GM18505 (cell line): ENCODE data around the gene LHB.
"Not testable (repeated sequence)": the region's sequence is repeated elsewhere in the genome, so short reads cannot be mapped to it uniquely, and the experiment has no call there.

Source experiments
- ATAC-seq: cut with Tn5 transposase; IDR thresholded peaks from one replicate; pipeline ENCODE4 v1.9.1; 2021; ENCODE audit not compliant: unreplicated experiment
- POLR2A ChIP-seq: IDR thresholded peaks from 4 replicates; pipeline ENCODE4 v1.6.1; 2011; ENCODE audit warnings: borderline replicate concordance; ENCODE audit not compliant: insufficient read depth, insufficient read length; ENCODE audit errors: extremely low read depth

LHB gene

DNA sequence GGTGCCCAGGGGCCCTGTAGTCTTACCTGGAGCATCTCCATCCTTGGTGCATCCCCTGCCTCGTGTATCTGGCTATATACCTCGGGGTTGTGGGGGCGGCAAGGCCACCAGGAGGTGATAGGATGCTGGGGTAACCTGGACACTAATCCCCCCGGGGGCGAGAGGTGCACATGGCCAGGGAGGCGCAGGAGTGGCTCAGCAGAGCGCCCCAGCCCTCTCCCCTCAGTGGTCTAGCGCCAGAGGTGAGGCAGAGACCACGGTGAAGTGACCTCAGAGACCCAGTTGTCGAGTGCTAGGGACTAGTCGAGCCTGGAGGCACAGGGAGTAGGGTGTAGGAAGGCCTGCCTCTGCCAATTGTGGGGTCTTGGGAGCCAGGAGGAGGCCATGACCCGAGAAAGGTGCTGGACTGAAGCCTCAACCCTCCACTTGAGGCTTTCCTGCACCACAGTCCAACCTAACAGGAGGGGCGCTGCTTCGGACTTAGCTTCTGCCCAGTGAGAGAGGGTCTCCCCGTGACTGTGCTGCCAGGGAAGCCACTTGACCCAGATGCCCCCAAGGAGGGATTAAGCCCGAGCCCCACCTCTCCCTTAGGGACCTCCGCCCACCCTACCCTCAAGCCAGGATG lies at the start of gene LHB:
Gene LHB, minus strand, starts transcription at position 51 of the 625 bp plus-strand sequence. Its CDS starts 10 bp downstream, at position 41.
- TF ChIP-seq POLR2A: no peak
- ATAC-seq: no peak

DNA sequence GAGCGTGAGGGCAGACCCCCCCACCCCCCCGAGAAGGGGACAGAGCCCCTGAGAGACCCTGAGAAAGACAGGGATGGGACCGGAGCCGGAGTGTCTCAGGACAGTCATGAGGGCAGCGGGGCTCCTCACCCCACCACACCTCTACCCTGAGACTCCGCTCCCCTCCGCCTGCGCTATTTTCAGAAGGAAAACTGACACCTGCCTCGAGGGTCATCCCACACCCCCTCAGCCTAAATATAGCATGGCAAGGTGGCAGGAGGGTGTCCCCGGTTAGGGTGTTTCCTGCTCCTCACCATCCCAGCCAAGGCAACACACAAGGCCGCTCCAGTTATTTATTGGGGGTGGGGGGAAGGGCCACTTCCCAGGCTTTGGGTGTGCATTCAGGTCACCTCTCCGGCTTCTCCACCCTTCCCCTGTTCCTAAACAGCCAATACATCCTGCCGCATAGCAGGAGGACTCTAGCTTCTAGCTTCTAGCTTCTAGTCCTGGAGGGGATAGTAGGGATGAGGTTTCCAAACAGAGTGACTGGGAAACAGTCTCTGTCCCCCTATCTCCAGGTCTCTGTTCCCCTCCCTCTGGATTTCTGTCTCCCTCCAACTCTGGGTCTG lies 49.1 kb upstream of the LHB start:
- no peak for ATAC-seq
- TF ChIP-seq POLR2A: no peak

DNA sequence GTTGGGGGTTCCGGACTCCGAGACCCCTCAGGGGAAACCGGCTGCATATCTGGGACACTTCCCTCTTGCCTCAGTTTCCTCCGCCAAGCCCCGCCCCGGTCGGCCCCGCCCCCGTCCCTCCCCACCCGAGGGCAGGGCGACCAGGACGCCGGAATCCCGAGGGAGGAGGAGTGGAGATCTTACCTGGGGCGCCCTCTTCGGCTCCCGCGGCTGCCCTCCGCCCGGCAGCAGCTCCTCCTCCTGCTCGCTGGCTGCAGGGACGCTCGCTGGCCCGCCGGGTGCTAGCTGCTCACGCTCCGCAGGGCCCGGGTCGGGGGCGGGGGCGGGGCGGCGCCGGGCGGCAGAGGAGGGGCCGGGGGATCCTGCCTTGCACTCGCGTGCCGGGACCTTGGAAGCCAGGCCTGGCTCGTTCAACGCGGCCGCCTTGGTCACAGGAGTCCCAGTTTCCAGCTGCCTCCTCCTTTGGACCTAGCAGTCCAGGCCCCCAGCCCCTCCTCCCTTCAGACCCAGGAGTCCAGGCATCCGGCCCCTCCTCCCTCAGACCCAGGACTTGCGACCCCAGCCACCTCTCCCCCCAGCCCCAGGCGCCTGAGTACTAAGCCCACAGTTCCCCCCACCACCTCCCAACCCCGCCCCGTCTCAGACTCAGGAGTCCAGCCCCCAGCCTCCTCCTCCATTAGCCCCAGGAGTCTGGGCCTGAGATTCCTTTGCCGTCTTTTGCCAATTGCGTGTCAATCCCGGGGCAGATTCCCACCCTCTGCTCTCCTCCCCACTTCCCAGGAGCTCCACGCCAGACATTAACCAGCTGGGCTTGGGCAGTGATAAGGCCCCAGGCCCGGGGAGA lies 48.1 kb upstream of the LHB start, which contains the start of gene NTF4:
Gene NTF4, minus strand, starts transcription at position 51 of the 844 bp plus-strand sequence. CDS start 2,821 bp downstream, outside the sequence.
- no peak for TF ChIP-seq POLR2A
- ATAC-seq: no peak

DNA sequence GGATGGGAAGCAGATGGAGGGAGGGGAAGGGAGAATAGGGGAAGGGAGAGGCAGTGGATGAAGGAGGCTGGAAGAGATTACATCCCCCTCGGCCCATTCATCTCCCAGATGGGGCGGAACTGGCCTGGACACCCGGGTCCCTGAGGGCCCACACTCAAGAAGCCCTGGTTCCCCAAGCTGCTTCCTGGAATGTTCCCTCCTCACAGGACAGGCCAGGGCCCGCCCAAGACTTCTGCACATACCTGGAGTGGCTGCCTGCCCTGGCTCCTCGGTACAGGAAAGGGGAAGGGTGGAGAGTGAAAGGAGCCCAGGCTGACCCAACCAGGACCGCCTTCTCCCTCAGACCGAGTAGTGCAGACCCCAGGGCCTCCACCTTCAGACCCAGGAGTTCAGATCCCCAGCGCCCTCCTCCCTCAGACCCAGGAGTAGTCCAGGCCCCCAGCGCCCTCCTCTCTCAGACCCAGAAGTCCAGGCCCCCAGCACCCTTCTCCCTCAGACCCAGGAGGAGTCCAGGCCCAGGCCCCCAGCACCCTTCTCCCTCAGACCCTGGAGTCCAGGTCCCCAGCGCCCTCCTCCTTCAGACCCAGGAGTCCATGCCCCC lies 47.2 kb upstream of the LHB start:
- no peak for ATAC-seq

DNA sequence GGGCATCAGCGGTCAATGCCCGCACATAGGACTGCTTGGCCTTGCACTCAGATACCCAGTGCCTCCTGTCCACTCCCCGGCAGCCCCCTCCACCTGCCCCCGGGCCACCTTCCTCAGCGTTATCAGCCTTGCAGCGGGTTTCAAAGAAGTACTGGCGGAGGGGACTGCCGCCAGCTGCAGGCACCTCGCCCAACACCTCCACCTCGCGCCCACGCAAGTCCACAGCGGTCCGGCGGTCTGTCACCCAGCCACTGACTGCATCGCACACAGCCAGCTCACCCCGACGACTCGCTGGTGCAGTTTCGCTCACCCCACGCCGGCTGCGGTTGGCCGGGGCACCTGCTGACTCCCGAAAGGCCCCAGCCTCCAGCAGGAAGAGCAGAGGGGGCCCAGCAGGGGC lies 44.6 kb upstream of the LHB start:
- no peak for TF ChIP-seq POLR2A
- no peak for ATAC-seq

More for the DNA sequence above, 47.2 kb upstream of the LHB start:
- no peak for TF ChIP-seq POLR2A

DNA sequence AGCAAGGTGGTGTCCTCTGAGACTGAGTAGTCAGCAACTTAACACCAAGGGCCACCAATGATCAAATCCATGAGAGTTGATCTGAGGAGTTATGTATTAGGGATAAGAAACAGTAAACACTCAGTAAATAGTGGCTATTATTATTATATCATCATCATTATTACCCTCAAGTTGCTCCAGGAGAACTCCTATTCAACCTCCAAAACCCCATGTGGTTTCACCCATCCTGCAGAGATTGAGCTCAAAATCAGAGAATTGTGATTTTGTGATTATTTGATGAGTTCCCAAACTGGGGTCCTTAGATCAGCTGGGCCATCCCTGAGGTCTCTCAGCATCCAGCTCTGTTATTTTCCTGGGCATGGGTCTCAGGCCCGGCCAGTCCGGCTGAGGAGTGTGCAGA lies 44.1 kb upstream of the LHB start:
- no peak for ATAC-seq
- no peak for TF ChIP-seq POLR2A

DNA sequence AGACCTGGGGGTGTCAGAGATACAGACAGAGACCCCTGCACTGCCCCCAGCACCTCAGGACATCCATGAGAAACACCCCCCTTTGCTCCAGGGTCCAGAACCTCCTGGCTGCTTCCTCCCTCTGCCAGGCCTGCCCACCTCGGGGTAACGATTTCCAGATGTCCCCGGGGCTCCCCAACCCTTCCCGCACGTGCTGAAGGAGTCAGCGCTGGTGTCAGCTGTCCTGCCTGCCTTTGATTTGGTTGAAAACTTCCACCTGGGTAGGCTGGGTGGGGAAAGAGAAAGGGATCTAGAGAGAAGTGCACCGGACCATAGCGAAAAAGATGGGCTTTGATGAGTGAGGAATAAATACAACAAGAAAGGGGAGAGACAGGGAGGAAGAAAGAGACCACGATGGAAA lies 42.2 kb upstream of the LHB start:
- no peak for TF ChIP-seq POLR2A
- no peak for ATAC-seq

DNA sequence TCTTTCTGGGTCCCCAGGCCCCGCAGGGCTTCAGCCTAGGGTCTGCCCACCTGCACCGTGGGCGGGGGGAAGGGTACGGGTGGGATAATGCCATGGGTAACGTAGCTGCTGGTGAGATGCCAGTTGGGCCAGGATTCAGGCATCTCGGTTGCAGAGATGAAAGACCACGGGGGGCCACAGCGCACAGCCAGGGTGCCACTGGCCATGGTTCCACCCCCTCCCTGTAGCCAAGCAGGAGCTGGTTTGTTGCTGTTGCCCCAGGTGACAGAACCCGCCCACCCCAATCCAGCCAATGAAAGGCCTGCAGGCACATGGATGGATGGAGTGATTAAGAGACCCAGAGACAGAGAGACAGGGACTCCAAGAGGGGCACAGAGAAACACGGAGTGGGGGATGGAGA lies 41.7 kb upstream of the LHB start:
- ATAC-seq: no peak
- no peak for TF ChIP-seq POLR2A

DNA sequence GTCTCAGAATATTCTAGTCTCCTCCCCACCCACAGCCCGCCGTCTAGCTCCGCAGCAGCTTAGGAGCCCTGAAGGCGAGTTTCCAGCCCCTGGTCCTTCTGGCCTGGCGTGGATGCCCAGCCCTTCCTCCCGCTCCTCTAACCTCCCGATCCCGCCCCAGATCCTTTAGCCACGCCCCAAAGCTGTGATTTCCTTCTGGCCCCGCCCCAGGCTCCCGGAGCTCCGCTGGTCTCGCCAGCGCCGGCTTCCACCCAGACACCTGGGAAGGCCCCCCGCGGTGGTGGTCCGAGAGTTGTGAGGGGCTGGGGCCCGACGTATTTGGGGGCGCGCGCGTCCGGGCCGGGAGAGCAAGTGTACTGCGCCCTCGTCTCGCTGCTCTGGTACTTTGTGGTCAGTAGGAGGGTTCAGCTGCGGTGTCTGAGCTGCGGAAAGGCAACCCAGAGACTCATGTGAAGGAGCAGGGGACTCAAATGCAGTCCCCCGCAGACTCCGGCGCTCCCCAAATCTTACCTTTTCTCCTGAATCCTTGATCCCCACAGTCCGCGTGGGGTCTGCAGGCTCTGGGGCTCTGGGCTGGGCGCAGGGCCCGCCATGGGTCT lies 40.8 kb upstream of the LHB start, which contains the start of gene CGB7:
Gene CGB7, minus strand, starts transcription at position 114 of the 599 bp plus-strand sequence. CDS start 2,374 bp downstream, outside the sequence.
- no peak for TF ChIP-seq POLR2A
- no peak for ATAC-seq

DNA sequence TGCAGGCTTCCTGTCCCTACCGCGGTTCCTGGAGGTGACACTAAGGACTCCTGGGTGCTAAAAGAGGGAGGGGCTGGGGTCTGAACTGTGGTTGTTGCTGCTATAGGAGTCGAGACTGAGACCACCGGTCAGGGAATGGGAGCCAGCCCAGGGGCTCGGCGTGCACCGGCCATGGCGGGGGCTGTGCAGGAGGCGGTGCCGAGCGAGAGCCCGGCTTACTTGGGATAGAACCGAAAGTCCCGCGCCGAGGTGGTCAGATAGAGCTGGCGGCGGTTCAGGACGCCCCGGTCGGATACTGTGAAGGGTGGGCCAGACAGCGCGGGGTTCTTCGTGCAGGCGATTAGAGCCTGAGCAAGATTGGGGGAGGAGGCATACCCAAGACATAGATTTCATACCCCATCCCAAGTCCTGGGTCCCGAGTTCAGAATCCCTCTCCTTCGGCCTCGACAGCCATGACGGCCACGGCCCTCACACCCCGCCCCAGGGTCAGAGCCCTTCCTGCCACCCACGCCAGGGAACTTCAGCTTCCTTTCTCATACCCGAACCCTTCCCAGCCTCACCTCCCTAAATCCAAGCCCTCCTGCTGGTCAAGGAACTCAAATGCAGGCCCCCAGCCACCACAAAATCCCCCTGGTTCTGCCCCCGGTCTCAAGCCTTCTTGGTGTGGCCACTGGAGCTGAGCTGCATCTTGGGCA lies 40.2 kb upstream of the LHB start:
- ATAC-seq: not testable (repeated sequence)

DNA sequence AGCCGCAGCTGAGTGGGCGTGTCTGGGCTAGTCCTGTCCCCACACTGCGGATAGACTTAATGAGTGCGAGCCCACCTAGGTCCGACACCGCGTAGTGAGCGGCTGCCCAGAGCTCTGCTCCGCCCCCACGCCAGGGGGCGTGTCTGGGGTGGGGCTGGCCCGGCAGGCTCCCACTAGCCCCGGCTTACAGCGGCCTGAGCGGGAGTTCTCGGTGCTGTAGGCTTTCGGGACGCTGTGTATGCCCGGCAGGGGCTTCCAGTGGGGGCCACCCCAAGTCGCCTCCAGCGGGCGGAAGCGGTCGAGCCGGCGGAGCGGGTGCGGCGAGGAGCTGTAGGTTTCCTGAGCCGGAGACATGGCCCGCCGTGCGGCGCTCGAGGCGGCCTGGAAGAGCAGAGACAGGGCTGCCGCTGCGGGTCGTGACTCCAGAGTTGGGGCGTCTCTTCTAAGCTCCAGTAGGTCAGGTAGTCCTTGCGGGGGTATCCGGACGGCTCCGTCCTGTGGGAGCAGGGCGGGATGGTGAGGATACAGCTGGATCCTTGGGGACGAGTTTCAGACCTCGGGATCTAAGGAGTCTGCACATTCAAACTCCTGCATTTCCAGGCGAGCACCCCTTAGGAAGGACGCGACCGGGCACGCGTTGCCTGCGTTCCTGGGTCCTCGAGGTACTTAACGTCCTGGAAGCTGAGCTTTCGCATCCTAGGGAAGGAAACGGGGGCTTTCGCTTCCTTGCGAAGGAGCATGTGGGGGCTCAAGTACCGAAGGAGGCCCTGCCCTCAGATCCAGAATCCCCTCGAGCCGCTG lies 39.4 kb upstream of the LHB start:
- no peak for TF ChIP-seq POLR2A
- no peak for ATAC-seq

DNA sequence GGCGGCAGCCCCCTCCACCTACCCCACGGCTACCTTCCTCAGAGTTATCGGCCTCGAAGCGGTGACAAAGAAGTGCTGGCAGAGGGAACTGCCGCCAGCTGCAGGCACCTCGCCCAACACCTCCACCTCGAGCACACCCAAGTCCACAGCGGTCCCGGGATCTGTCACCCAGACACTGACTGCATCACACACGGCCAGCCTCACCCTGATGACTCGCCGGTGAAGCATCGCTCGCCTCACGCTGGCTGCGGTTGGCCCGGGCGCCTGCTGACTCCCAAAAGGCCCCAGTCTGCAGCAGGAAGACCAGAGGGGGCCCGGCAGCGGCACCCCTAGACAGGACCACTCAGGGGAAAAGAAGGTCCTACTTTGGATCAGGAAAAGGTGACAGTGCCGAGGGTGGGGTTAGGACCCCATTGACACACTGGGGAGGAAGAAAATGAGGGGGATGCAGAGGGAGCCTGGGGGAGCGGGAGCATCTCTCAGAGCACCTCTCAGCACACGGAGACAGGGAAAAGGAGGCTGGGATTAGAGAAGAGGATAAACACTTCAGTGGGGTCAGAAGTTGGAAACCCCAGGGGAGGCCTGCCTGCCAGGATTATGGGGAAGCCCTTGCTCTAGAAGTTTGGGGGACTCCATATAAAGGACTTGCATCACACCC lies 33.6 kb upstream of the LHB start:
- ATAC-seq: not testable (repeated sequence)

DNA sequence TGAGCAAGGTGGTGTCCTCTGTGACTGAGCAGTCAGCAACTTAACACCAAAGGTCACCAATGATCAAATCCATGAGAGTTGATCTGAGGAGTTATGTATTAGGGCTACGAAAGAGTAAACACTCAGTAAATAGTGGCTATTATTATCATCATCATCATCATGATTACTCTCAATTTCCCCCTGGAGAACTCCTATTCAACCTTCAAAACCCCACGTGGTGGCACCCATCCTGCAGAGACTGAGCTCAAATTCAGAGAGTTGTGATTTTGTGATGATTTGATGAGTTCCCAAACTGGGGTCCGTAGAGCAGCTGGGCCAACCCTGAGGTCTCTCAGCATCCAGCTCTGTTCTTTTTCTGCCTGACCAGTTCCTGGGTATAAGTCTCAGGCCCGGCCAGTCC lies 32.9 kb upstream of the LHB start:
- not testable (repeated sequence) for ATAC-seq

DNA sequence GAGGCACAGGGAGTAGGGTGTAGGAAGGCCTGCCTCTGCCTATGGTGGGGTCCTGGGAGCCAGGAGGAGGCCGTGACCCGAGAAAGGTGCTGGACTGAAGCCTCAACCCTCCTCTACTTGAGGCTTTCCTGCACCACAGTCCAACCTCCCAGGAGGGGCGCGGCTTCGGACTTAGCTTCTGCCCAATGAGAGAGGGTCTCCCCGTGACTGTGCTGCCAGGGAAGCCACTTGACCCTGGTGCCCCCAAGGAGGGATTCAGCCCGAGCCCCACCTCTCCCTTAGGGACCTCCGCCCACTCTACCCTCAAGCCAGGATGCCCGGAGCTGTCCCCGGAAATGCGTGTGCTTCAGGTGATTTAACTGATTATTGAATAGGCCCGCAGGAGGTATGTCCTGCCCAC lies 32.1 kb upstream of the LHB start, which contains the start of gene CGB8:
Gene CGB8, minus strand, starts transcription at position 101 of the 400 bp plus-strand sequence. CDS start 372 bp downstream, outside the sequence.
- not testable (repeated sequence) for ATAC-seq

DNA sequence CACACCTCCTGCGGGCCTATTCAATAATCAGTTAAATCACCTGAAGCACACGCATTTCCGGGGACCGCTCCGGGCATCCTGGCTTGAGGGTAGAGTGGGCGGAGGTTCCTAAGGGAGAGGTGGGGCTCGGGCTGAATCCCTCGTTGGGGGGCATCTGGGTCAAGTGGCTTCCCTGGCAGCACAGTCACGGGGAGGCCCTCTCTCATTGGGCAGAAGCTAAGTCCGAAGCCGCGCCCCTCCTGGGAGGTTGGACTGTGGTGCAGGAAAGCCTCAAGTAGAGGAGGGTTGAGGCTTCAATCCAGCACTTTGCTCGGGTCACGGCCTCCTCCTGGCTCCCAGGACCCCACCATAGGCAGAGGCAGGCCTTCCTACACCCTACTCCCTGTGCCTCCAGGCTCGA lies 26.7 kb upstream of the LHB start, which contains the start of gene CGB5:
Gene CGB5, plus strand, starts transcription at position 301 of the 400 bp plus-strand sequence. CDS start 362 bp downstream, outside the sequence.
- not testable (repeated sequence) for ATAC-seq

DNA sequence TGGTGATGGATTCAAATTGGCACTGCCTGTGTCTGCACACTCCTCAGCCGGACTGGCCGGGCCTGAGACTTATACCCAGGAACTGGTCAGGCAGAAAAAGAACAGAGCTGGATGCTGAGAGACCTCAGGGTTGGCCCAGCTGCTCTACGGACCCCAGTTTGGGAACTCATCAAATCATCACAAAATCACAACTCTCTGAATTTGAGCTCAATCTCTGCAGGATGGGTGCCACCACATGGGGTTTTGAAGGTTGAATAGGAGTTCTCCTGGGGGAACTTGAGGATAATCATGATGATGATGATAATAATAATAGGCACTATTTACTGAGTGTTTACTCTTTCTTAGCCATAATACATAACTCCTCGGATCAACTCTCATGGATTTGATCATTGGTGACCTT lies 25.8 kb upstream of the LHB start:
- ATAC-seq: not testable (repeated sequence)
